NCI-H2029 (cell line): ENCODE data around the gene RGCC.

Experiments used
- DNase-seq: peaks from one replicate; lab custom pipeline; 2025; lab: John Stamatoyannopoulos, UW

RGCC gene

GRCh38 chr13:41516166-41516565 lies 58.8 kb downstream of the RGCC start:
- no peak for DNase-seq

GRCh38 chr13:41516760-41517159 lies 59.4 kb downstream of the RGCC start:
- no peak for DNase-seq

GRCh38 chr13:41520016-41520659 lies 62.8 kb downstream of the RGCC start:
- DNase-seq = no peak
